Thoracic aorta (tissue), 2 donors: Measurements from ENCODE around the gene SEPTIN11. TPM values are rescaled to one million over a fixed set of nuclear protein-coding genes. Genes with fewer than 3 reads are reported as not detected.

Experiments
- ATAC-seq: fragments of 150-250 bp; one replicate; pipeline ENCODE4 v1.8.0; 2017; ENCODE audit warnings: low read depth; ENCODE audit not compliant: insufficient number of reproducible peaks, low FRiP score
- DNase-seq: peaks from one replicate; pipeline ENCODE4 v3.0.0-alpha.2; 2020; ENCODE audit warnings: low spot score
- H3K27ac ChIP-seq, 2 donors: fragments of 200-600 bp; sonication (generic); 1 replicate in 1 of 2; 2 replicates in 1 of 2; pipeline ENCODE4 v1.5.1; 2016; ENCODE audit warnings: mild to moderate bottlenecking in 2 of 2, moderate library complexity in 2 of 2
- H3K27me3 ChIP-seq: fragments of 200-600 bp; sonication (generic); replicated peaks from 2 replicates; pipeline ENCODE4 v1.6.0; 2016; ENCODE audit warnings: mild to moderate bottlenecking; ENCODE audit not compliant: insufficient read depth
- H3K36me3 ChIP-seq: fragments of 200-600 bp; sonication (generic); one replicate; pipeline ENCODE4 v1.5.1; 2016
- H3K4me1 ChIP-seq, 2 donors: fragments of 200-600 bp; sonication (generic); 1 replicate in 1 of 2; 2 replicates in 1 of 2; pipeline versions ENCODE4 v1.5.1 to v1.6.0; 2016; ENCODE audit warnings: low read depth in 2 of 2, mild to moderate bottlenecking in 1 of 2; ENCODE audit not compliant: control insufficient read depth in 1 of 2
- H3K4me3 ChIP-seq: fragments of 200-600 bp; sonication (generic); 2 replicates; pipeline ENCODE4 v1.5.1; 2016; ENCODE audit warnings: mild to moderate bottlenecking
- H3K9me3 ChIP-seq: fragments of 200-600 bp; sonication (generic); 2 replicates; pipeline ENCODE4 v1.5.1; 2016
- CTCF ChIP-seq: fragments of 200-600 bp; sonication (generic); IDR thresholded peaks from one replicate; pipeline ENCODE4 v1.5.1; 2019; ENCODE audit warnings: antibody characterized with exemption
- total RNA-seq, 2 donors: library from RNA; depleted of rRNA; stranded (reverse); fragments of >200 nt; gene quantifications; one replicate each; pipeline versions ENCODE4 v1.1.0 to v1.2.3, GENCODE V29; 2016

The SEPTIN11 gene
- total RNA-seq, 2 donors from 2014 or later = 142 to 156 TPM

GRCh38 chr4:76920715-76921114, 28.8 kb upstream of the SEPTIN11 start:
- Histone ChIP-seq H3K27me3 (no peaks in the 10 kb centered on the region), H3K9me3 (no peaks in the 10 kb centered on the region), H3K27ac (no peak overlapping the region), H3K36me3 (no peaks in the 10 kb centered on the region), H3K4me1 (no peaks in the 10 kb centered on the region), H3K4me3 (no peak overlapping the region)
- ATAC-seq (no peak), DNase-seq (no peak)
- TF ChIP-seq CTCF = no peak

GRCh38 chr4:76923619-76924357, 25.8 kb upstream of the SEPTIN11 start:
- Histone ChIP-seq H3K27ac (no peak overlapping the region), H3K36me3 (no peaks in the 10 kb centered on the region), H3K9me3 (no peaks in the 10 kb centered on the region), H3K4me3 (no peak overlapping the region), H3K4me1 (no peaks in the 10 kb centered on the region), H3K27me3 (no peaks in the 10 kb centered on the region)
- DNase-seq (no peak), ATAC-seq (no peak)
- no peak for TF ChIP-seq CTCF

- Histone ChIP-seq H3K27me3 (no peaks in the 10 kb centered on the region), H3K27ac (no peak overlapping the region), H3K9me3 (no peaks in the 10 kb centered on the region), H3K36me3 (no peaks in the 10 kb centered on the region), H3K4me3 (no peak overlapping the region), H3K4me1 (no peaks in the 10 kb centered on the region)
- ATAC-seq (no peak), DNase-seq (no peak)
- TF ChIP-seq CTCF = no peak
These were observed 22.7 kb upstream of the SEPTIN11 start for GRCh38 chr4:76926841-76927240.

GRCh38 chr4:76930685-76931084, 18.9 kb upstream of the SEPTIN11 start:
- H3K36me3 ChIP-seq = no peaks in the 10 kb centered on the region
- no peaks in the 10 kb centered on the region for H3K27me3 ChIP-seq
- no peak for DNase-seq
- no peaks in the 10 kb centered on the region for H3K9me3 ChIP-seq
- ATAC-seq = no peak
- no peak overlapping the region for H3K4me3 ChIP-seq
- H3K4me1 ChIP-seq = no peaks in the 10 kb centered on the region
- no peak for TF ChIP-seq CTCF
- no peak overlapping the region for H3K27ac ChIP-seq

GRCh38 chr4:76931087-76931486, 18.5 kb upstream of the SEPTIN11 start:
- H3K27me3 ChIP-seq = no peaks in the 10 kb centered on the region
- no peak overlapping the region for H3K27ac ChIP-seq
- no peaks in the 10 kb centered on the region for H3K36me3 ChIP-seq
- no peaks in the 10 kb centered on the region for H3K9me3 ChIP-seq
- ATAC-seq (no peak), DNase-seq (no peak)
- H3K4me3 ChIP-seq = no peak overlapping the region
- TF ChIP-seq CTCF = no peak
- H3K4me1 ChIP-seq = no peaks in the 10 kb centered on the region
